HG02623 (cell line): ENCODE results near the gene LGALS1.

Experiments used
- ATAC-seq: cut with Tn5 transposase; IDR thresholded peaks from one replicate; pipeline ENCODE4 v1.9.1; 2021; ENCODE audit warnings: moderate library complexity; ENCODE audit not compliant: unreplicated experiment

Gene LGALS1

DNA sequence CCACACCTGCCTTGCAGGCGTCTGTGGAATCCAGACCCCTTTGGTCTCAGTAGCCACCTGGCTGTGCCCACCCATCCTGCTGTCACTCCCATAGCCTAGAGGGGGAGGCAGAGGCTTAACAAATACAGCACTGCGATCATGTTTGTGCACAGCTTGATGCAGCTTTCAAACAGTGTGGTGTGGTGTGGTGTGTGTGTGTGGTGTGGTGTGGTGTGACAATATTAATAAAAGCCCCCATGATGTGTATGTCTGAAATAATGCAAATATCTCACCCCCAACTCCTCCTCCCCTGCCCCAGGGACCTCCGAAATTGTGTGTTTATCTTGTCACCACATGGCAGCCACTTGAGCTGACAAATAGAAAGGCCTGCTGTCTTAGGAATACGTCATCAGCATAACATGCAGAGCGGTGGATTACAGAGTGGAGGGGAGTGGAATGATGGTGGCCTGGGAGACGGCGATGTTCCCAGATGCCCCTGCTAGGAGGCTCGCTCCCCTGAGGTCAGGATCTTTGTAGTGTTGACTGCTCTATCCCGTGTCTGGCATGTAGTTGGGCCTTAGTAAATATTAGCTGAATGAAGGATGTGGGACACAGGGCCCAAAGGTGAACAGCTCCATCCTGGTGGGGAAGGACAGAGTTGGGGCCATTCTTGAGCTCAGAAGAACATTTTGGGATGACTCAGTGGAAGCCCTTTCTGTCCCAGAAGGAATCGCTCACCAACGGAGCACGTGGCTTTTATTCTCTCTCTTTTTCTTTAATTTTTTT is 14.1 kb upstream of the LGALS1 start:
- ATAC-seq, result no peak

DNA sequence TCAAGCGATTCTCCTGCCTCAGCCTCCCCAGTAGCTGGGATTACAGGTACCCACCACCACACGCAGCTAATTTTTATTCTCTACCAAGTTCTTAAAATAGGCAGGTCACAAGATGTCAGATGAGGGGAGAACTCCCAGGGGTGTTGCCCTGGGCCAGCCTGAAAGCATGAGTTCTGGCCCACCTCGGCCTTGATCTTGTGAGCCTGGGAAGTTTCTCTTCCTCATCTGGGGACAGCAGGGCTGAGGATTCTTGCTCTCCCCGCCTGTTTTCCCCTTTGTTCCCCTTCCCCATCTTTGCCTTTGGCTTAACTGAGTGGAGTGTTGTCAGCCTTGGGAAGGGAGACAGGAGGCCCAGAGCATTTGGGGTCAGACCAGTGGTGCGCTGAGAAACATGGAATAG is 13.4 kb upstream of the LGALS1 start:
- ATAC-seq, result no peak

DNA sequence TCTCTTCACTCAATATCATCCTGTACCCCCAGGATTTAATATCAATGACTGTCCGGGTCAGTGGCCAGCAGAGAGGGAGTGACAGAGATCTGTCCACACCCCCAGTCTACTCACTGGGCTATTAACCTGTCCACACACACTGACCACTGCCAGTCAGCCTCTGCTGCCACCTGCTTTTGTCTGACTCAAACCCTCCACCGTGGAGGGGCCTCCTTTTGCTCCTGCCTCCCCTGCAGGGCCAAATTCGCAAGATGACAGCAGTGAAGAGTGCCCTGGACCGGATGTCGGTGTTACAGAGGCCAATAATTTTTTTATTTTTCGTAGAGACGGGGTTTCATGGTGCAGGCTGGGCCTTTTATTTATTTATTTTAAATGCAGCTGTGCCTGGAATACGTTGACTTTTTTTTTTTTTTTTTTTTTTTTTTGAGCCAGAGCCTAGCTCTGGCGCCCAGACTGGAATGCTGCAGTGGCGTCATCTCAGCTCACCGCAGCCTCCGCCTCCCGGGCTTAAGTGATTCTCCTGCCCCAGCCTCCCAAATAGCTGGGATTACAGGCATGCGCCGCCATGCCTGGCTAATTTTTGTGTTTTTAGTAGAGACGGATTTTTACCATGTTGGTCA is 11.8 kb upstream of the LGALS1 start:
- ATAC-seq, result no peak

DNA sequence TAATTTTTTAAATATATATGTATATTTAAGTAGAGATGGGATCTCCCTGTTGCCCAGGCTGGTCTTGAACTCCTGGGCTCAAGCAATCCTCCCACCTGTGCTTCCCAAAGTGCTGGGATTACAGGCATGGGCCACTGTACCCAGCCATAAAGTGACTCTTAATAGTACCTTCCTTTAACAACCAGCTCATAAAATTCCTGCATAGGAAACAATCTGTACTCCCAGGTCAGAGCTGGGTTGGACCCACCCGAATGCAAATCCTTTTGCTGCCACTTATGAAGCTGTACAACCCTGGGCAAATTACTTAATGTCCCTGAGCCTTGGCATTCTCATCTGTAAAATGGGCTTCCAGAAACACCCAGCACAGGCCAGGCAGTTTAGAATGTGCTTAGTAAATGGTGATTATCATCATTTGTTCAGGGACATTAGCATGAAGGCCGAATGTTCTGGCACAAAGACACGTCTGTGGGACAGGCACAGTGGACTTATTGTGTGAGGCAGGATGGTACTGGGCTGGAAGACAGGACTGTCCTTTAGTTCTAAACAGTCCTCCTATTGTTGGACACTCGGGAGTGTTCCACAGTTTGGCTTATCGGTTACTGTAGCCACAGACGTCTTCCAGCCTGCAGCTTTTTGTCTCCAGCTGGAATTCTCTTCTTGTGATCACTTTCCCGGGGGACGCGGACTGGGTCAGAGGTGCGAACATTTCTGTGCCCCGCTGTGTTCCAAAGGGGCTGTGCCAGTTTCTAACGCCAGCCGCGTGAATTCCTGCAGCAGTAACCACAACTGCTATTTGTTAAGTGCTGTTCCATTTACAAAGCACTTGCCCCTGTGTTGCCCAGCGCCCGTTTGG is 11.0 kb upstream of the LGALS1 start:
- ATAC-seq, result no peak

DNA sequence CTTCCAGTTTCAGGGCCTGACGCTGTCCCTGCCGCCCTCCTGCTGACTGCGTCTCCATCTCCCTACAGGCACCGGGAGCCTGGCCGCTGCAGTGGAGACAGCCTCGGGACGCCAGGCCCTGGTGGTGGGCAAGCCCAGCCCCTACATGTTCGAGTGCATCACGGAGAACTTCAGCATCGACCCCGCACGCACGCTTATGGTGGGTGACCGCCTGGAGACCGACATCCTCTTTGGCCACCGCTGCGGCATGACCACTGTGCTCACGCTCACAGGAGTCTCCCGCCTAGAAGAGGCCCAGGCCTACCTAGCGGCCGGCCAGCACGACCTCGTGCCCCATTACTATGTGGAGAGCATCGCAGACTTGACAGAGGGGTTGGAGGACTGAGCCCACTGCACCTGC is 9.9 kb upstream of the LGALS1 start:
- ATAC-seq, result no peak

DNA sequence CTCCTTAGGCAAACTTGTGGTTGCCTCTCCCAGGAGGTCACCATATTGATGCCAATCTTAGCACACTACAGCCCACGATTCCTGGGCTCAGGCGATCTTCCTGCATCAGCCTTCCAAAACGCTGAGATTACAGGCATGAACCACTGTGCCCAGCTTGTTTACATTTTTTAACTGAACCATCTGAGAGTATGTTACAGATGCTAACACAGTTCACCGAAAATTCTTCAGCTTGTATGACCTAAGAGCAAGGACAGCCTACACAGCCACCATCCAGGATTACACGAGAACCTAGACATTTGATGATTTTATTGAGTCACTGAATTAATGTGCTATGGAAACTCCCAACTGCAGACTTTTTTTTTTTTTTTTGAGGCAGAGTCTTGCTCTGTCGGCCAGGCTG is 5.8 kb upstream of the LGALS1 start:
- ATAC-seq, result no peak

DNA sequence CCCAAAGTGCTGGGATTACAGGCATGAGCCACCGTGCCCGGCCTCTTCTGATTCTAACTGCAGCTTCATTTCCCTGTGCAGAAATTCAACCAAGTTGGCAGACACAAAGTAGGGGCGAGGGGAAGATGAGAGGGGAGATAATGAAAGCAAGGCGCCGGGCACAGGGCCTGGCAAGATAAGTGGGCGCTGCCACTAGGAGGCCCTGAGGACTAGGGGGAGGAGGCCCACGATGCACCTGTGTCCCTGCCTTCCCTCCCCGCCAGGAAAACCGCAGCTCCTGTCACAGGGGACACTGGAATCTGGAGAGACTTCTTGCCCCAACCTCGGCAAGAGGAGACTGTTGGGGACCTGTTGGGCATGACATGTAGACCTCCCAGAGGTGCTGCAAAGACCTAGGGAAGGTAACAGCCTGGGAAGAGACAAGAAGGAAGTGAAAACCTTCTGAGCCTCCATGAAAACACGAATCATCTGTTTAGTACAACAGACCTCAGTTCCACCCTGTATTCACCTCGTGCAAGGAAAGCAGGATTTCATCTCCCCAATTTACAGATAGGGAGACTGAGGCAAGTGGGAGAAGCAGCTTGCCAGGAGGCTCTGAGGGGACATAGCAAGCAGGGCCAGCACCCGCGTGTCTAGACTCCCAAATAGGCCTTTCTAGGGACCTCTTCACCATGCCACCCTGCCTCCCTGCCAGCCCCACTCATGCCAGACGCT is 3.1 kb upstream of the LGALS1 start:
- ATAC-seq, result no peak

DNA sequence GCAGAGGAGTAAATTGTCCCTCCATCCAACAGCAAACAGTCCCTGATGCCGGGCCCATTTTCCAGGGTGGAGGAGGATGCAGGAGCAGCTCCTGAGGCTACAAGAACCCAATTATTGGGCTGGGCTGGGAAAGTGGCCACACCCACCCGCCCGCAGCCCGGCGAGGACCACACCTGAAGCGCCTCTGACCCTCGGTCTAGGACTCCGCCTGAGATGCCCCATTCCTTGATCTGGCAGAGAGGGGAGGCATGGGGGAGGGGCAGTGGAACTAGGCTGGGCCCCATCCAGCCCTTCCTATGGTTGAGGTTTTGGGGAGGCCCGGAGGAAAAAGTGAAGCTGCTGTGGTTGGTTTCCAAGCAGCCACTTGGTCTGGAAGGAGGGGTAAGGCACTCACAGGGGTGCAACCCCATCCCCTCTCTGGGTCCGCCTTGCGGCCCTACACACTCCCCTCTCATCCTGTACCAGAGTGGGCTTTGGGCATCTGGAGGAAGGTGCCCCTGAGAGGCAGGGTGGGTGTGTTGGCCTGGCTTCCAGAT is 2.4 kb upstream of the LGALS1 start:
- no peak for ATAC-seq

DNA sequence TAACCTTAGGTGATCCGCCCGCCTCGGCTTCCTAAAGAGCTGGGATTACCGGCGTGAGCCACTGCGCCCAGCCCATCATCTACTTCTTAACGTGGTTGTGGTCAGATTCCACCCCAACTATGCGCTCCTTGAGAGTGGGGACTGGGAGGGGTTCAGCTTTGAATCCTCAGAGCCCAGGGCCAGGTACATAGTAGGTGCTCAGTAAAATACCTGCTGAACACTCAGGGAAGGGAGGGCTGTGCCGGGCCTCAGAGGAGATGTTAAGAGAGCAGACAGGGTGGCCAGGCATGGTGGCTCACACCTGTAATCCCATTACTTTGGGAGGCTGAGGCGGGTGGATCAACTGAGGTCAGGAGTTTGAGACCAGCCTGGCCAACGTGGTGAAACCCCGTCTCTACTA is 1.2 kb upstream of the LGALS1 start:
- no peak for ATAC-seq

DNA sequence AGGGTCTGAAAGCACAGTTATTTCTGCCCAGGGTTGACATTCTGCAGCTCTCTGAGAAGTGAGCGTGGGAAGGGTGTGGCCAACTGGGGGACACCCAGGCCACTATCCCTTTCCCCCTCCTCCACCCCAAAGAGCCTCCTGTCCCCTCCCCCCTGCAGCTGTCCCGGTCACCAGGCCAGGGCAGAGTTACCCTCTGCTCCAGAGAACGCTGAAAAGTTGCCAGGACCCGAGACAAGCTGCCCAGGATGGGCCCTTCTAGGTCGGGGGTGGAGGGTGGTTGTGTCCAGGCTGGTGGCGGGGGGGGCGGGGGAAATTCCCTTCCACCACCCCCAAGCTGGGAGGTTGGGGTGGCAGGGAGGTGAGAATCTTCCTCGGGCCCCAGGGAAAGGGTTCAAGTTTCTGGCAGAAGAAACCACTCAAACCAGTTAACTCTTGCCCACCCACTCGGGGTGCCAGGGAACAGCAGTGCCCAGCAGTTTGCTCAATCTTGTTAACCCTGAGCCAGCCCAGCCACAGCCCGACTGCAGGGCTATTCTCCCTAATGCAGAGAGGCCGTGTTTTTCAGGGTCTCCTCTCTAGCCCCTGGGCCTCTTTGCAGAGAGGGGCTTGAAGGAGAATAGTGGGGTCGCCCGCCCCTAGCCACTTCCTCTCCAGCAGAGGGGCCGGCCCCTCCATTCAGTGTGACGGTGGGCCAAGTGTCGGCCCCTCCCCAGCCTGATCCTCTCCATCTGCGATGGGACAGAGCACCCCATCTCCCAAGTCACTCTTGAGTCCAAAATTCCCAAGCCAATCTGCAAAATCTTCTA is 697 bp downstream of the LGALS1 start:
- ATAC-seq, result no peak

DNA sequence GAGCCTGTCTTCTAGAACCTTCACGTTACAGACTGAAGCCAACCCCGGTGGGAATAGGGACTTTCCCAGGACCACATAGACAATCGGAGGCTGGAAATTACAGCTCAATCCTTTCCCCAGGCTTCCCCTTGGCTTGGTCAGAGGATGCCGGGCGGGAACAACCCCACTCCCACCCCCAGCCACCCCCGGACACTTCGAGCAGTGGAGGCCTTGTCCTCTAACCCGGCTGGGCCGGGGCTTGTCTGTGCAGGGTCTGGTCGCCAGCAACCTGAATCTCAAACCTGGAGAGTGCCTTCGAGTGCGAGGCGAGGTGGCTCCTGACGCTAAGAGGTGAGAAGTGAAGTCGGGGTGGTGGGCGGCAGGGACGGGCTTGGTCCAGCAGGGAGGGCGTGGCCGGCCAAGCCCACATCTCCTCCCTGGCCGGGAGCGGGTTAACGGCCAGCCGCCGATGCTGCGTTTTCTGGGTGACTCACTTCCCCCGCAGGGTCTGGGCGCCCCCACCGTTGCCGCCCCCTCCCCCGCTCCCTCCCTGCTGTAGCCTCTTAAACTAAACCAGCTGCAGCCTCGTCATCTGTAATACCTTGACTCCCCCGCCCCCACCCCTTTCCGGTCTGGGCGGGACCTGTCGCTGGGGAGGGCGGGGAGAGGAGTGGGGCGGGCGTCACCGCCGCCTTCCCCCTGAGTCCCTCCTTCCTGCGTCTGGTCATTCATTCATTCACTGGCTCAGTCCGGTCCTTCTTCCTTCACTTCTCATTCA is 1.5 kb downstream of the LGALS1 start:
- peak; percentile 71 for ATAC-seq

DNA sequence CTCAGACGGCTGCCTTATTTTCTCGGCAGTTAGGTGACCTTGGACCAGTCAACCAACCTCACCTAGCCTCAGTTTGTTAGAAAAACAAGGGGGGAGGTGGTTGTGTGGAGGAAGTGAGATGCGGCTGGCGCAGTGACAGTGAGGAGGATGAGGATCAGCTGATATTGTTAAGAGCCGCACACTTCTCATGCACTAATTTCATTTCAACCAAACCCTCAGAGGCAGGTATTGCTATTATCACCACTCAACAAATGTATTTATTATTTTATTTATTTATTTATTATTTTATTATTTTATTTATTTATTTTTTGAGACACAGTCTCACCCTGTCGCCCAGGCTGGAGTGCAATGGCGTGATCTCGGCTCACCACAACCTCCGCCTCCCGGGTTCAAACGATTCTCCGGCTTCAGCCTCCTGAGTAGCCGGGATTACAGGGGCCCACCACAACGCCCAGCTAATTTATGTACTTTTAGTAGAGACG is 2.1 kb downstream of the LGALS1 start:
- ATAC-seq, result peak; percentile 2

DNA sequence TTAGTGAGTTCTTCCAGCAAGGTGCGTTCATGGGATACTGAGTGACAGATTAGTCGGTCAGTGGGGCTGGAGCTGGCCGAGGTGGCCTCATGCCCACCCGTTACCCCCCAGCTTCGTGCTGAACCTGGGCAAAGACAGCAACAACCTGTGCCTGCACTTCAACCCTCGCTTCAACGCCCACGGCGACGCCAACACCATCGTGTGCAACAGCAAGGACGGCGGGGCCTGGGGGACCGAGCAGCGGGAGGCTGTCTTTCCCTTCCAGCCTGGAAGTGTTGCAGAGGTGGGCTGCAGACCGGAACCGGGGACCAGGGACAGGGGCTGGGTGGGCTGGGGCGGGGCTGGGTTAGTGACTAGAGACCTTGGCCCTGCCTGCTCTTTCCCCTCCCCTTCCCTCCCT is 2.9 kb downstream of the LGALS1 start:
- ATAC-seq, result no peak

DNA sequence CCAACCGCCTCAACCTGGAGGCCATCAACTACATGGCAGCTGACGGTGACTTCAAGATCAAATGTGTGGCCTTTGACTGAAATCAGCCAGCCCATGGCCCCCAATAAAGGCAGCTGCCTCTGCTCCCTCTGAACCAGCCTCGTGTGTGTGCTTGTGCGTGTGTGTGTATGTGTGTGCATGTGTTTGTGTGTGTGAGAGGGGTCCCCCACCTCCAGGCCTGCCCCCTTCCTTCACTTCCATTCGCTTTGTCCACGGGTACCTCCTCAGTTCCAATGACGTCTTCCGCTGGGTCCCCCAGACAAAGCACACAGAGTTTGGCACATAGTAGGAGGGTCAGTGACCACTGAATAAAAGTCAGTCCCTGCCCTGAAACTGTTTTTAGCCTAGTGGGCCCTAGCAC is 4.2 kb downstream of the LGALS1 start:
- ATAC-seq, result no peak

DNA sequence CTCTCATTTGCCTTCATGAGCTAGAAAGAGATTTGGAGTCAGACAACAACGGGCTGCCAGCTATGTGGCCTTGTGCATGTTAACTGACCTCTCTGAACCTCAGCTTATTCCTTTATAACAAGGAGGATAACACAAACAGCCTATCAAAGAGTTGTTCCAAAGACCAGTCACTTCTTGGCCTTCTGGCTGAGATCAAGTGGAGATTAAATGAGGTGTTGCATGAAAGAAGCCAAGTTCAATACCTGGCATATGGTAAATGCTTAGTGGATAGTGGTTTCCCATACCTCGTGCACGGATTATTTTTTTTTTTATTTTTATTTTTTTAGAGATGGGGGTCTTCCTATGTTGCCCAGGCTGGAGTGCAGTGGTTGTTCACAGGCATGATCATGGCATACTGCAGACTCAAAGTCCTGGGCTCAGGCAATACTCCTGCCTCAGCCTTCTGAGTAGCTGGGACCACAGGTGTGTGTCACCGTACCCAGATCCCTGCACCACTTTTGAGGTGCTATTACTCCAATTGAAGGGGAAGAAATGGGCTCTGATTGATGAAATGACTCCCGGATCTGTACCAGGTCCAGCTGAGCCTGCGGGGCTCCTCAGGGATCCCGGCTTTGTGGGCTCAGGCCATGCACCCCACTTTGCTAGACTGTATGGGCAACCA is 4.9 kb downstream of the LGALS1 start:
- ATAC-seq, result no peak

DNA sequence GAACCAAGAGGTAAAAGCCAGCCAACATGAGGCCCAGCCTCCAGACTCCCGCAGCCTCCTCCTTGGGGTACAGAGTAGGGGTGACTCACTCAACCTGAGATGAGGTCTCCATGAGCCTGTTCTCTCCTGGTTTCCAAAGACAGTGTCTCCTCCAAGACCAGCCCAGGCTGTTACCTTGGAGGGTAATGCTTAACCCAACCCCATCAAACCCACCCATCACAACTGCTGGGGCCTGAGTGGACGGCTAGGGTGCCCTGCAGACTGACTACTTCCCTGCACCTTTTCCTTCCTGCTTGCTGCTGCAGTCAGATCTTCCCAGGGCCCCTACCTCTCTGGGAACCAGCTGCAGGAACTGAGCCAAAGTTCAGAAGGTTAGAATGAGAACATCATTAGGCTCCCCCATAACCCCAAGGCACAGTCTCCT is 5.6 kb downstream of the LGALS1 start:
- ATAC-seq, result no peak

DNA sequence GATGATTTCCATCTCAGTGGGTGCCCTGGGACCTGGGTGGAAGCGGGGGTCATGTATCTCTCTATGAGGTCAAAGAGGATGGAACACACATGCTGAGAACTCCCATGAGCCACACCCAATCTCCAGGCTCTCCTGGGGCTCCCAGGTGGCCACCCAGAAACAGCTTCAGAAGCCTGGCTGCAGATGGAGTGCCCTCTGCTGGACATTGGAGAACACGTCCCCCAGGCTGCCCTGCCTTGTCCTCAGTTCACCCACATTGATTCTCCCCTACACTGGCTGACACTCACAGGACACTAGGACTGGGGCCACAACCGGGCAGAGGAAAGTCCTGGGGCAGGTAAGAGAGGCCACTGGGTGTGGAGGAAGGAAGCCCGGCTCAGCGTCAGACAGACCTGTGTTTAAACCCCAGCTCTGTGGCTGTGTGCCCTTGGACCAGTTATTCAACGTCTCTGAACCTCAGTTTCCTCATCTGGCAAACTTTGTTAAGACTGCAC is 6.2 kb downstream of the LGALS1 start:
- no peak for ATAC-seq

DNA sequence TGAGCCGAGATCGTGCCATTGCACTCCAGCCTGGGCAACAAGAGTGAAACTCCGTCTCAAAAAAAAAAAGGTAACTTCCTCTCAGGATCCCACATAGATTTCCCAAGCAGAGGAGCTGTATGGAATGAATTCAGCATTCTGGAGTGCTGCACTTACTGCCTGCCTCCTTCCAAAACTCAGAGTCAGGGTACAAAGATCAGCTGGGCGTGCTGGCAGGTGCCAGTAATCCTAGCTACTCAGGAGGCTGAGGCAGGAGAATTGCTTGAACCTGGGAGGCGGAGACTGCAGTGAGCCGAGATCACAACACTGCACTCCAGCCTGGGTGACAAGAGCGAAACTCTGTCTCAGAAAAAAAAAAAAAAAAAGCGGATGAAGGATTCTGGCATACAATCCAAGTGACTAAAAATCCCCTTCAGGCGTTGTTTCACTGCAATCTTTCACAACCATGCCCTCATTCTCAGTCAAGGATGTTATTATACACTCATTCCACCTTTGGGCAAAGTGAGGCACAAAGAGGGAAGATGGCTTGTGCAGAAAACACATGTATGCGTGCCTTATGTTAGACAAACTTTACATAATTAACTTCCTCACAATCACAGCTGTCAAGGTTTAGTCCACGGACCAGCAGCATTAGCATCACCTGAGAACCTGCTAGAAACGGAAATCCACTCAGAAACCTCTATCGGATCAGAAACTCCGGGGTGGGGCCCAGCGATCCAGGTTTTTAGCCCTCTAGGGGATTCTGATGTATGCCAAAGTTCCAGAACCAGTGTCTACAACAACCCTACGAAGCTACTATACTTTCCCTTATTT is 9.6 kb downstream of the LGALS1 start:
- ATAC-seq, result no peak
